IPS-20b (cell line): ENCODE measurements around the gene DSCAML1.

Source experiments
- H3K27ac ChIP-seq: one replicate; pipeline ENCODE4 v1.5.1; 2013; ENCODE audit warnings: low read length
- H3K27me3 ChIP-seq: 2 replicates; pipeline ENCODE4 v1.6.1; 2013; ENCODE audit warnings: mild to moderate bottlenecking, low read length, inconsistent platforms; ENCODE audit not compliant: insufficient read depth
- H3K36me3 ChIP-seq: 2 replicates; pipeline ENCODE4 v1.6.1; 2013; ENCODE audit warnings: low read depth, mild to moderate bottlenecking, inconsistent platforms, low read length, moderate library complexity; ENCODE audit not compliant: insufficient read depth
- H3K4me1 ChIP-seq: 2 replicates; pipeline ENCODE4 v1.6.1; 2013; ENCODE audit warnings: mild to moderate bottlenecking, control low read depth, inconsistent platforms, low read length, moderate library complexity; ENCODE audit not compliant: insufficient read depth
- H3K4me3 ChIP-seq: 2 replicates; pipeline ENCODE4 v1.5.1; 2013; ENCODE audit warnings: mild to moderate bottlenecking, low read length, inconsistent platforms
- H3K9ac ChIP-seq: 2 replicates; pipeline ENCODE4 v1.6.1; 2013; ENCODE audit warnings: low read depth, mild to moderate bottlenecking, inconsistent platforms, low read length, moderate library complexity
- H3K9me3 ChIP-seq: 2 replicates; pipeline ENCODE4 v1.6.1; 2013; ENCODE audit warnings: mild to moderate bottlenecking, low read depth, low read length, inconsistent platforms; ENCODE audit not compliant: insufficient read depth

Gene DSCAML1

DNA sequence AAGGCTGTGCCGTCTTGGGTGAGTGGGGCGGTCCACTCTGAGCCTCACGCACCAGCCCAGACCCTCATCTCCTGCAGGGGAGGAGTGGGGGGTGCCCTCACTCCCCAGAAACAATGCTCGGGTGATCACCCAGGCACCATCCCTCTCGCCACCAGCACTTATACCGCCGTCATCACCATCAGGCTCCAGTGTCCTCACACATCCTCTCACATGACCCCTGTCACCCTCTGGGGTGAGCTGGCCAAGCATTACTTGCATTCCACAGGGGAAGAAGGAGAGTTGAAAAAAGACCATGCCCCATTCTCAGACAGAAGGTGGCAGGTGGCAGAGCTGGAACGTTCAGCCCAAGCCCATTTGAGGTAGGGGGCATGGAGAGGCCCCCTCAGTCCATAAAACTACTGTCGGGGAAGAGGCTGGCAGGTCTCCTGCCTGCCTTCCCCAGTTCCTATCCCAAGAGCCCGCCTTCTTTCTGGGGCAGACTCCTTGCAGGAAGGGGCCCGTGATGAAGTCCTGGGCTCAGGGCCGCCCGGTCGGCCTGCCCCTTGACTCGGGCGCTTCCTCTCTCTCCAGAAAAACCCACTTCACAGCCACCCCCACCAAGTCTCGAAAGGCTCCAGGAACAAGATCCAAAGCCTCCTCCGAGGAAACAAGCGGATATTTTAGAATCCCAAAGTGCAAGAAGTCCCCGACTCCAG, 153.3 kb downstream of the DSCAML1 start:
- Histone ChIP-seq H3K4me1 (no peaks in the 10 kb centered on the region), H3K27me3 (0 out of 2 replicates have a peak, but pooled peaks cover 4% of the 10 kb centered on the region), H3K9ac (no peak overlapping the region), H3K36me3 (no peaks in the 10 kb centered on the region), H3K9me3 (no peaks in the 10 kb centered on the region), H3K4me3 (no peak overlapping the region), H3K27ac (no peak overlapping the region)

DNA sequence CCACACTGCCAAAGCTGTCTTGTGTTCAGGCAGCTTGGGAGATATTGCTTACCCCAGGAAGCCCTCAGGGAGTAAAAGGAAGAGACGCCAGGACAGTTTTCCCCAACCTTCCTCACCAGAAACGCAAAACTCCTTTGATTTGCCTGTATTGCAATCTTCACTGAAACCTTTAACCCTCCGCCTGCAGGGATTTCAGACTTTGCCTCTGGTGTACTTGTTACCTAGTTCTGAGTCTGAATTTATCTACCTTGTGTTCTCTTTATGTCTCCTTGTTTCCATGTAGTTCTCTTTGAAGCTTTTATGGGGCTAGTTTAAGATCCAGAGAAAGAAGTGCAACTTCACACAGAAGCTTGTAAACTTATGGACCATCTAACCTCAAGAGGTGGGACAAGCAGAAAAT, 154.2 kb downstream of the DSCAML1 start:
- H3K27ac ChIP-seq: no peak overlapping the region
- H3K9me3 ChIP-seq: no peaks in the 10 kb centered on the region
- no peaks in the 10 kb centered on the region for H3K4me1 ChIP-seq
- H3K4me3 ChIP-seq: no peak overlapping the region
- 0 out of 2 replicates have a peak, but pooled peaks cover 4% of the 10 kb centered on the region for H3K27me3 ChIP-seq
- H3K9ac ChIP-seq: no peak overlapping the region
- H3K36me3 ChIP-seq: no peaks in the 10 kb centered on the region

DNA sequence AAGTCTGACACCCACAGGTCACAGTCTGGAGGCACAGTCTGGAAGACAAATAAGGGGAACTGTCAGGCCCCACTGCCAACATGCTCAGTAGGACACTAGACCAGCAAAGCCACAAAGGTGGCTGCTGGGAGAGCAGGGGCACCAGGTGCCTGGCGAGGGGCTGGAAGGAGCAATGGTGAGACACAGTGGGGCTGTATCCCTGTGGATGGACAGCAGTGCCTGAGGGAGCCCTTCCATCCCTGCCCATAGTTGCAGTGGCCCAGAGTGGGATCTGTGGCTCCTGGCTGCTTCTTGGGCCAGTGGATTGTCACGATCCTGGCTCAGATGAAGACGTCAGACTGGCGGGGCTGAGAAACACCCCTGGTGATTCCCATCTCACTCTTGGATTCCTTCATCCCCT, 154.6 kb downstream of the DSCAML1 start:
- no peak overlapping the region for H3K9ac ChIP-seq
- H3K4me3 ChIP-seq: no peak overlapping the region
- 0 out of 2 replicates have a peak, but pooled peaks cover 4% of the 10 kb centered on the region for H3K27me3 ChIP-seq
- no peaks in the 10 kb centered on the region for H3K4me1 ChIP-seq
- no peaks in the 10 kb centered on the region for H3K36me3 ChIP-seq
- H3K9me3 ChIP-seq: no peaks in the 10 kb centered on the region
- no peak overlapping the region for H3K27ac ChIP-seq

DNA sequence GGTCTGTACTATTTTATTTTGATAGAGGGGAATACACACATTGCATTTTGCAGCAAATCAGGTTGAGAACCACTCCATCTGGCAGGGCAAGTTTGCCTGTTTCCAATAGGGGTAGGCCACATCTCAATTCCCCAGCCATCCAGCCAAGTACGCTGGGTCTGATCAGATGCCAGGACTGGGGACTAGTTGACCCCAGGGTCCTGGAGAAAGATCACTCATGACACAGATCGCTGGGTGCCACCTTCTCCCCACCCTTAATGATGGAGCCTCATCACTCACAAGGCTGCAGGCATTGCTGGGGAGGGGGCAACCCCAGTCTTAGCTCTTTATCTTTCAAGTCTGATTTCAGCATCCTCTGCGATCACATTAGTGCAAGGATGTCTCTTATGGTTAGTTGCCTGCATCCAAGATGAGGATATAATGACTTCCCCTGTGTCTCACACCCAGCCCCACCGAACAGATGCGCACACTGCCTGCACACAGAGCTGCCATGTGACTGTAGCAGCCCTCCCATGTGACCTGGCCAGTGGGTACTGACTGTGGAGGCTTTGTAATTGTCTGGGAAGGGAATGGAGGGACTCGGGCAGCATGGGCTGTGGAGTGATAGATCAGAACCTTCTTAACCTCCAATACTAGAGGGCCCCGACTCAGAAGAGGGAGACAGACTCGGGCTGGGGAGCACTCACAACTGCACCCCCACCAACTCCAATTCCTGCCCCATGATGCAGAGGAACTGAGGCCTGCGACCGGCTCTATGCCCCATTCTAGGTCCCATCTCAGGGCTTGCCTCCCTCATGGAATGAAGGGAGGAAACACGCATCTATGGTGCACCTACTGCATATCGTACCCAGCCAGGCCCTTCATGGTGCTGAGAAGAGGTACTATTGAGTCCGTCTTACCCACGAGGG, 155.8 kb downstream of the DSCAML1 start:
- H3K9me3 ChIP-seq: no peaks in the 10 kb centered on the region
- H3K27me3 ChIP-seq: 0 out of 2 replicates have a peak, but pooled peaks cover 4% of the 10 kb centered on the region
- no peaks in the 10 kb centered on the region for H3K4me1 ChIP-seq
- no peak overlapping the region for H3K27ac ChIP-seq
- H3K36me3 ChIP-seq: no peaks in the 10 kb centered on the region
- H3K9ac ChIP-seq: no peak overlapping the region
- no peak overlapping the region for H3K4me3 ChIP-seq

GRCh38 chr11:117640041-117640440, 157.0 kb downstream of the DSCAML1 start:
- 0 out of 2 replicates have a peak, but pooled peaks cover 4% of the 10 kb centered on the region for H3K27me3 ChIP-seq

DNA sequence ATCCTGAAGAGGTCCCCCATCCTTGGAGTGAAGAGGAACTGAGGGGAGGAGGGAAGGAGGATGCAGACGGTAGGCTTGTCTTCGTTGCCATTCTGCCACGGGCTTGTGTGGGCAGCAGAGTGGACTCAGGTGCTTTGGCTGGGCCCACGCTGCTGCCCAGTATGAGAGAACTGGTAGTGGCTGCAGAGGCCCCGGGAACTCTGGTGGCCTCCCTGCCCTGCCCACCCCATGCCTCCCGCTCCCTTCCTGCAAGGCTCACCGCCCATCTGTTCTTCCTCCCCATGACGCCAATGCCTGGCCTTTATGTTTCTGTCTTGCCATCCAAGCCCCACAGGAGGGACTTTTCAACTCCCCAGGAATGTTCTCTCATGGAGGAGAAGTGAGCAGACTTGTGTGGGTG, 157.4 kb downstream of the DSCAML1 start:
- H3K27me3 ChIP-seq: 0 out of 2 replicates have a peak, but pooled peaks cover 4% of the 10 kb centered on the region
- H3K4me1 ChIP-seq: no peaks in the 10 kb centered on the region
- no peaks in the 10 kb centered on the region for H3K9me3 ChIP-seq
- no peak overlapping the region for H3K9ac ChIP-seq
- H3K27ac ChIP-seq: no peak overlapping the region
- no peaks in the 10 kb centered on the region for H3K36me3 ChIP-seq
- no peak overlapping the region for H3K4me3 ChIP-seq

More at GRCh38 chr11:117640041-117640440, 157.0 kb downstream of the DSCAML1 start:
- Histone ChIP-seq H3K36me3 (no peaks in the 10 kb centered on the region), H3K27ac (no peak overlapping the region), H3K4me1 (no peaks in the 10 kb centered on the region), H3K4me3 (no peak overlapping the region), H3K9ac (no peak overlapping the region), H3K9me3 (no peaks in the 10 kb centered on the region)

GRCh38 chr11:117638911-117639543, 158.0 kb downstream of the DSCAML1 start:
- Histone ChIP-seq H3K27me3 (0 out of 2 replicates have a peak, but pooled peaks cover 4% of the 10 kb centered on the region), H3K36me3 (no peaks in the 10 kb centered on the region), H3K4me3 (no peak overlapping the region), H3K27ac (no peak overlapping the region), H3K4me1 (no peaks in the 10 kb centered on the region), H3K9me3 (no peaks in the 10 kb centered on the region), H3K9ac (no peak overlapping the region)

DNA sequence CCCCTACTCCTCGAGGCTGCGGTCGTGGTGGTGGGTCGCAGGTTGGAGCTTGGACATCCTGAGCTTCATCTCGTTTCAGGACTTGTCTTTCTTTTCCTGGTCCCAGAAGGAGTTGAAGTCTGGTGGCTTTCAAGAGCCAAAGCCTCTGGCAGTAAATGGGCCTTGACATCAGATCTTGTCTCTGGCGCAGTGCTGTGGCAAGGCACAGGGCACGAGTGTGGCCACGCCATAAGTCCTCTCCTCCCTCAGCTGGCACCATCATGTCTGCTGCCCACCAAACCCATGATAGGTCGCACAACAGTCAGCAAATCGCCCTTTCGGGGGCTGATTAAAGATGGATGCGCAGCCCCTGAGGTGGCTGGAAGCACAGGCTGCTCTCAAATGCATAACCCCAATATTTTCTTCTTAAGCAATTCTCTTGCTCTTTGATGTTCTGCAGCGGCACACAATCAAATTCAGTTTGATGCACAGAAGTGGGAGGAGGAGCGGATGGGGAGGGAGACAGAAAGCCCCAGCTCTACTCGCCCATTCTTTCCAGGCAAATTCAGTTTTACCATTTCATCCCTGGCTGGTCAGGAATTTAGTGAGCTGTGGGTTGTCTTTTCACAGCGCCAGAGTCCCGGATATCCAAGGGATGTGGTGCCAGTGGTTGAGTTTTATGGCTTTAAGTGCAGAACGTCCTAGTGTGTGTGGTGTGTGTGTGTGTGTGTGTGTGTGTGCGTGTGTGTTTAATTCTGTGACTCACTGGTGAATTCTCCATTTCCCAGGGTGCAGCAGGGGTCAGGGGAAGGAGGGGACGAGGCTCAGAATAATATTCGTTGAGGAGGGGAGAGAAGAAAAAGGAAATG, 162.0 kb downstream of the DSCAML1 start:
- no peak overlapping the region for H3K4me3 ChIP-seq
- H3K27ac ChIP-seq: no peak overlapping the region
- peaks cover 2% of the 10 kb centered on the region; the same call in 1 of the 2 replicates for H3K27me3 ChIP-seq
- H3K36me3 ChIP-seq: no peaks in the 10 kb centered on the region
- no peaks in the 10 kb centered on the region for H3K4me1 ChIP-seq
- H3K9me3 ChIP-seq: no peaks in the 10 kb centered on the region
- H3K9ac ChIP-seq: no peak overlapping the region

GRCh38 chr11:117633976-117634755, 162.8 kb downstream of the DSCAML1 start:
- Histone ChIP-seq H3K4me1 (no peaks in the 10 kb centered on the region), H3K9me3 (no peaks in the 10 kb centered on the region), H3K9ac (no peak overlapping the region), H3K36me3 (no peaks in the 10 kb centered on the region), H3K4me3 (no peak overlapping the region), H3K27ac (no peak overlapping the region), H3K27me3 (no peaks in the 10 kb centered on the region; the same call in 1 of the 2 replicates)

DNA sequence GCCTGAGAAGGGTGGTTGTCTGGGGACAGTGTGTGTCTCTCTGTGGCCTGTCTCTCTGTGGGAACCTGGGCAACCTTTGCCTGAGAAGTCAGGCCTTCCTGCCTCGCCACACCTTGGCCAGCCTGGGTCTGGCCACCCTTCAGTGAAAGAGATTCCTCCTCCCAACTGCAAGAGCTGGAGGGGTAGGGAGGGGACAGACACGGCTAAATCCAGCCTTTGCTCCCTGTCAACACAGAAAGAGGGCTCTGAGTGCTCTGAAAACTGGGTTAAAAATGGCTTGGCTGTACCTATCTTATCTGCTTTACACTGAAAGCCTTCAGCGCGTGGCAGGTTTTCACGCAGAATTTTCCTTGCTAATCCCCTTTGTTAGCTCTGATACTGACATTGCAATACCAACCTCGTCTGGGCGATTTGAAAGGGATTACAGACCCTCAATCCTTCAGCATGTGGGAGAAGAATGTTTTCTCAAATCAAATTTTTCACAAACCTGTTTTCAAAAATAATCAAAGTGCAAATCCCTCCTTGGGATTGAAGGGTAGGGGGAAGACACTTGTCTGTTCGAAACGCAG, 163.7 kb downstream of the DSCAML1 start:
- no peaks in the 10 kb centered on the region for H3K4me1 ChIP-seq
- no peaks in the 10 kb centered on the region for H3K36me3 ChIP-seq
- no peak overlapping the region for H3K4me3 ChIP-seq
- H3K9me3 ChIP-seq: no peaks in the 10 kb centered on the region
- H3K9ac ChIP-seq: no peak overlapping the region
- H3K27ac ChIP-seq: no peak overlapping the region
- no peaks in the 10 kb centered on the region; the same call in 1 of the 2 replicates for H3K27me3 ChIP-seq
